HUES64 (cell line): ENCODE measurements around the gene SKIDA1.

Experiments used
- H3K27ac ChIP-seq: 2 replicates; pipeline ENCODE4 v1.7.0; 2013; ENCODE audit warnings: low read depth, low read length, inconsistent platforms
- H3K27me3 ChIP-seq: 2 replicates; pipeline ENCODE4 v1.6.1; 2013; ENCODE audit warnings: mild to moderate bottlenecking, low read length; ENCODE audit not compliant: insufficient read depth
- H3K36me3 ChIP-seq: 2 replicates; pipeline ENCODE4 v1.6.1; 2013; ENCODE audit warnings: mild to moderate bottlenecking, low read length; ENCODE audit not compliant: insufficient read depth
- H3K4me1 ChIP-seq: 2 replicates; pipeline ENCODE4 v1.6.1; 2013; ENCODE audit warnings: mild to moderate bottlenecking, low read length, moderate library complexity; ENCODE audit not compliant: insufficient read depth
- H3K4me3 ChIP-seq: 2 replicates; pipeline ENCODE4 v1.5.1; 2013; ENCODE audit warnings: mild to moderate bottlenecking, low read length, moderate library complexity
- H3K9ac ChIP-seq: 2 replicates; pipeline ENCODE4 v1.6.1; 2013; ENCODE audit warnings: mild to moderate bottlenecking, low read depth, low read length
- H3K9me3 ChIP-seq: 2 replicates; pipeline ENCODE4 v1.6.1; 2013; ENCODE audit warnings: low read depth, low read length; ENCODE audit not compliant: insufficient read depth
- WGBS: fragments of 150-250, 120-280 bp; methylation state at CpG from one replicate; pipeline ENCODE4 v1.1.7; 2013; ENCODE audit warnings: missing lambda C conversion rate; 5-methylcytosine and 5-hydroxymethylcytosine counted together

The SKIDA1 gene

DNA sequence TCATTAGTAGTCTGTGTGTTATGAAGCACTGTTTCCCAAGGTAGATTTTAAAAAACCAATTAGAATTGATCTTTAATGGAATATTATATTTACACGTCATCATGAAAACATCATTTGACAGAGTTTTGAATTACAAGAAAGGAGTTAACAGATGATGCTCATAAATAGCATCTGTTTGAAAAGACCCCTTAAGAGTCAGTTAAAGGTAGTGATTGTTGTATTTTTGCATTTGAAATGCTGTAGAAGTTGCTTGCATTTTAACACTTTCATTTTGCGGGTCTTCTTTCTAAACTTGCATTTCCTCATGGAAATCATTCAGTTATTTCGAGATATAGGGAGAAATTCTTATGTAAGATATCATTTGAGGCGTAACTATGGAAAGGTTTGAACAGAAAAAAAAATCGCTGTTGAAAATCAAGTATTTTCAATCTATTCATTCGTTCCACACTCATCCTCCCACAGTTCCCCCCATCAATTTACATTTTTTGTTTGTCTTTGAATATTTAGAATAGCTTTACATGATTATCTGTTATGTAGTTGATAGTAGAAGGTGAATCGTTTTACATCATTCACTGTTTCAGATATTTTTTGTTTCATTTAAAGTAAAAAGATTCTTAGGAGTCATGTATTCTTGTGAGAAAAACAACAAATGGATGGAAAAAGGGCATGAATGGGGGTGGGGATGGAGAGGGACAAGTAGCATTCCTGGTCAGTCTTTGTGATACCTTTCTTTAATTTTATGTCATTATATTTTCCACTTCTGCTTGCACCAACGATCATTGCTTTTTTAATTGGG is 3.0 kb upstream of the SKIDA1 start:
- Histone ChIP-seq H3K4me1 (peaks cover 65% of the 10 kb centered on the region), H3K9me3 (no peaks in the 10 kb centered on the region), H3K36me3 (no peaks in the 10 kb centered on the region), H3K4me3 (peak overlapping the region; percentile 74), H3K27ac (peak overlapping the region; percentile 100), H3K27me3 (no peaks in the 10 kb centered on the region), H3K9ac (peak overlapping the region; percentile 98)
- WGBS = 0% methylated on average over 1 of the region's 8 CpGs

DNA sequence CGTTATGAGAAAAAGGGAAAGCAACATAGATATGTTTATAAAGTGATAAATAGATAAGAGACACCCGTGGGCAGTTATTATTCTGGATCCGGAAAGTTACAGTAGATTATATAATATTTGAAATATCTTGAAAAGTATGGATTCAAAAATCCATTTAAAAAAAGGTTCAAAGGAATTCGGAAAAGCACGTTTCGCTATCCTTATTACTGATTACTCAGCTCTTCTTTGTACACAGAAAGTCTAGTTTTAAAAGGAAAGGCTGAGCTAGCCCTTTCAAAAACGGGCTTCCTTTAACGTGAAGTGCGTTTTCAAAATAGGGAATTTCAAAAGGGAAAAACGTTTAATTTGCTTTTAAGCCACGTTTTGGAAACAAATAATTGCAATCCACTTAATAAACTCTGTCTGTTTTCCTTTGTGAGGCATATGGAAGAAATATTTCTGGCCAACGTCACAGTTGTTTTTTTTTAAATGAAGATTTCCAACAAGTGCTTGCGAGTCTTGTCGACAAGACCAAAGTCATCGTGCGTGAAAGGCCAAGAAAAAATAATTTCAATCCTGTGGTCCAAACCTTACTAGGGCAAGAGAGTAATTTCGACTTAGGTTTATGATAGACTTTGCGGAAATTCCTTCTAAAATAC is 2.2 kb upstream of the SKIDA1 start:
- 4% methylated on average over 18 of the region's 18 CpGs for WGBS
- peak overlapping the region; percentile 74 for H3K4me3 ChIP-seq
- H3K27ac ChIP-seq = peak overlapping the region; percentile 100
- H3K9me3 ChIP-seq = no peaks in the 10 kb centered on the region
- H3K27me3 ChIP-seq = no peaks in the 10 kb centered on the region
- H3K9ac ChIP-seq = peak overlapping the region; percentile 98
- no peaks in the 10 kb centered on the region for H3K36me3 ChIP-seq
- H3K4me1 ChIP-seq = peaks cover 65% of the 10 kb centered on the region

DNA sequence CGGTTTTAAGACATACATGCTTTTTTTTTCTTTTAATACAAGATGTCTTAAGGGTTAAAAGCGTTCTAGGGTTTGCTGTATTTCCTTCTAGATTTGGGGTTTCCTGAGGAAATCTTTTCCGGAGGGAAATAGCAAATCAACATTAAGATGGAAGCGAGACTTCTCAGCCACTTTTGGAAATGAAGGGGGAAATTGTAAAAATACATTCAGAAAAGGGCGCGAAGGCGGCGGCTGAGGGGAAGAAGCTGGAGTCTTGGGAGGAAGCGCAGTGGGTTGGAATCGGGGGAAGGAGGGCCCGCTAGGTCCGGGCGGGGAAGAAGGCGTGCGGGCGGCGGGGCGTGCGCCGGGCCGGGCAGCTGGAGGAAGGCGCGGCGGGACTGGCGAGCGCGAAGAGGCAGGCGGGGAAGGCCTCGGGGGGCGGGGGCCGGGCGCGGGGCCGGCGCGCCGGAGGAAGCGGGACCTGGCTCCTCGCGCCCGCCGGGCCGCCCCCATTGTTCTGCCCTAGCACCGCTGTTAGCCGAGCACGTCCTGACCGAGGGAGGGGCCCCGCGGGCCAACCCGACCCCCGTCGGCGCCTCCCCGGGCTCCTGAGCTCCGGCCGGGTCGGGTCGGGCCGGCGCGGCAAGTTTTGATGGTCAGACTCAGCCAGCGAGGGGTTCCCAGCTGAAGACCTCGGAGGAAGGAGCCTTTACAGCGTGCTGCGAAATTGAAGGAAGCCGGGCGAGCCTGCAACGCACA is 1.5 kb upstream of the SKIDA1 start:
- WGBS = under 1% methylated on average over 68 of the region's 68 CpGs
- H3K27ac ChIP-seq = peak overlapping the region; percentile 100
- no peaks in the 10 kb centered on the region for H3K36me3 ChIP-seq
- peaks cover 64% of the 10 kb centered on the region for H3K4me1 ChIP-seq
- H3K9ac ChIP-seq = peak overlapping the region; percentile 98
- H3K4me3 ChIP-seq = peak overlapping the region; percentile 74
- no peaks in the 10 kb centered on the region for H3K9me3 ChIP-seq
- H3K27me3 ChIP-seq = no peaks in the 10 kb centered on the region

DNA sequence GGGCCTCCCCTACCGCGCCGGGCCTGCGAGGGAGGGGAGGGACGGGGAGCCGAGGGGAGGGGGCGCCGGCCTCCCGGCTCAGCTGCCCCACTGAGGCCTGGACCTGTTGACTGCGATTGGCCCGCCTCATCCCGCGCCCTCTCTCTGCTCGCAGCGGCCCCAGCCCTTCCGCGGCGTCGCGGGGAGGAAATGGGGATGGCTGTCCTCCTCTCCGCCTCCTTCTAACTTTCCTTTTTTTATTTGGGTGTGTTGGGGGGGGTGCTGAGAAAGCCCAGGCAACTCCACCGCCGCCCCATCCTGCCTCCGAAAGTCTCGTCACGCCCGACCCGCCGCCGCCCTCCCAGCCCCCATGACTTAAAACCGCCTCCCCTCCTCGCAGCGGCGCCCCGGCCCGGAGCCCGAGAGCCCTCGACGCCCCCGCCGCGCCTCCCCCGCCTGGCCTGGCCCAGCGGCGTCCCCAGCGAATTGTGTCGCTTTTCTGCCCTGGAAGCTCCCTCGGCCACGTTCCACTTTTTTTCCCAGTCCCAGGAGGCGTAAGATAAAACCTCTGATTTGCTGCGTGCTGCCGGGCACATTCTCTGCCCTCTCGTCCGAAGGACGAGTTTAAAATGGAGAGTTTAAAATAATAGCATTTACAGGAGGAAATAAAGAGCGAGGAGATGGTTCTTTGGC is 842 bp upstream of the SKIDA1 start:
- Histone ChIP-seq H3K9ac (peak overlapping the region; percentile 98), H3K4me1 (peaks cover 65% of the 10 kb centered on the region), H3K4me3 (peak overlapping the region; percentile 74), H3K36me3 (no peaks in the 10 kb centered on the region), H3K27ac (peak overlapping the region; percentile 100), H3K27me3 (no peaks in the 10 kb centered on the region), H3K9me3 (no peaks in the 10 kb centered on the region)
- WGBS = under 1% methylated on average over 55 of the region's 56 CpGs

DNA sequence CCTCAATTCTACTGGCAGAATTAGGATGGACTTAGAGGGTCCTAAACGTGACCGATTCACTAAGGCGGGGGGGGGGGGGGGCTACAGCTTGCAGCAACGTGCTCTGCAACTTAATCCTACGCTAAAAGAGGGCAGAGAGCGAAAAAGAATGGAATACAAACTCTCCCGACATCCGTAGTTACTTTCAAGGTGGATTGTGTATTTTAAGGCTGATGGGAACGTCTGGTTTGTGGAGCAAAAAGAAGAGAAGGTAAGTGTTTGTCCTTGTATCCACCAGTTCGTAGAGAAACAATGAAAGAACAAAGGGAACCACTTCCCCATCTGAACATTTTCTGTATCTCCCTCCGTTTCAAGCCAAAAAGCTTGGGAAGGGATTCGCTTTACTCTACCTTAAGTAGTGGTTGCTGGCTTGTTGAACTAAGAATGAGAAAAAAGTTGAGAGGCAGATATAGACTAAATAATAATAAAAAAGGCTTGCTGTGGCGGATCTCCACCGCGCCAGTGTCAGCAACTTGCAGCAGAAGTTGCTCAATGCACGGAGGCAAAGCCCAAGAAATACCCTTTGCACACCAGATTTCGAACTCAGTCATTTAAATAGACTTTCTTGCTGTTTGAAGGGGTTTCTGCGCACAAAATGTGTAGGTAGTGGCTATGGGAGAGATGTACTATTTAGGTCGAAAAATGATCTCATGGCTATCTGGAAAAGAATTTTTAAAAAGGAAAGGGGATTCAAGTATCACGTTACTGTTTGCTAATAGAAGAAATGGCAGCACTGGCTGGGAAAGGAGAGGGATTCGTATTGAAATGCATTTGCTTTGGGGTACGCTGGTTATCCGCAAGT is 736 bp downstream of the SKIDA1 start:
- peak overlapping the region; percentile 100 for H3K27ac ChIP-seq
- H3K4me1 ChIP-seq = peaks cover 61% of the 10 kb centered on the region
- peak overlapping the region; percentile 96 for H3K9ac ChIP-seq
- H3K4me3 ChIP-seq = peak overlapping the region; percentile 74
- no peaks in the 10 kb centered on the region for H3K27me3 ChIP-seq
- no peaks in the 10 kb centered on the region for H3K9me3 ChIP-seq
- under 1% methylated on average over 21 of the region's 23 CpGs for WGBS
- H3K36me3 ChIP-seq = no peaks in the 10 kb centered on the region

DNA sequence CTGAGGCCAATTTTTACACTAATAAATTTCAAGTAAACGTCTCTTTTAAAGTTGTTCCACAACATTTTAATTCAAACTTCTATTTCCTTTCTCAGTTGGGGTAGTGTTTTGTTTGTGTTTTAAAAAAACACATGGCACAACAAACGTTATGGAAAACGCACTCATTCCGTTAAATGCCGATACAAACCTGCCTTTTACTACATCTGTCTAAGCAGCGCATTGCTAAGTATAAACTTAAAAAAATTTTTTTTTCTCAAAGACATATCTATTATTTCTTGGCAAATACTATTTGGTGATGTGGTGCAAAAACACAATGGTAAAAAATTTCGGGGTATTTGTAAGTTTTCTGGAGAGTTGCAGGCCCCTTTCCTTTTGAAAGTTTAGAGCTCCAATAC is 1.4 kb downstream of the SKIDA1 start:
- Histone ChIP-seq H3K27ac (peak overlapping the region; percentile 100), H3K9me3 (no peaks in the 10 kb centered on the region), H3K36me3 (no peaks in the 10 kb centered on the region), H3K4me1 (peaks cover 61% of the 10 kb centered on the region), H3K9ac (peak overlapping the region; percentile 96), H3K4me3 (peak overlapping the region; percentile 74), H3K27me3 (no peaks in the 10 kb centered on the region)
- 4% methylated on average over 6 of the region's 7 CpGs for WGBS

DNA sequence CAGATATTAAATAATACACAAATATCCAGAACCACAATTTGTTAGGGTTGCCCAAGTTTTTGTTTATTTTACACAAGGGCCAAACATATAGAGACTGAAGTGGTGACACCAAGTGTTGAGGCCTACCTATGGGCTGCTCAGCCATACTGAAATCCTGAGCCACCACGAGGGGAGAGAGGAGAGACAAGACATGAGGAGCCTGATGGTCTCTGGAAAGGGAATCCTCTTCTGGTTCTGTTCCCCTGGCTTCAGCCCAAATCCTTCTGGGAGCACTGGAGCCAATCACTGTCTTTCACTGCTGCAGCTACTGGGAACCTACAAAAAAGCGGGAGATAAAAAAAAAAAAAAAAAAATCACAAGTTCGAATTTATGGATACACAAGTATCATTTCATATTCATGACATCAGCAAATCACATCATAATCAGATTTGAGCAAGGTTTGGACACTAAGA is 1.9 kb downstream of the SKIDA1 start:
- Histone ChIP-seq H3K9me3 (no peaks in the 10 kb centered on the region), H3K27me3 (no peaks in the 10 kb centered on the region), H3K36me3 (no peaks in the 10 kb centered on the region), H3K9ac (peak overlapping the region; percentile 96), H3K4me1 (peaks cover 61% of the 10 kb centered on the region), H3K4me3 (peak overlapping the region; percentile 74), H3K27ac (peak overlapping the region; percentile 100)
- 24% methylated on average over 3 of the region's 3 CpGs for WGBS

DNA sequence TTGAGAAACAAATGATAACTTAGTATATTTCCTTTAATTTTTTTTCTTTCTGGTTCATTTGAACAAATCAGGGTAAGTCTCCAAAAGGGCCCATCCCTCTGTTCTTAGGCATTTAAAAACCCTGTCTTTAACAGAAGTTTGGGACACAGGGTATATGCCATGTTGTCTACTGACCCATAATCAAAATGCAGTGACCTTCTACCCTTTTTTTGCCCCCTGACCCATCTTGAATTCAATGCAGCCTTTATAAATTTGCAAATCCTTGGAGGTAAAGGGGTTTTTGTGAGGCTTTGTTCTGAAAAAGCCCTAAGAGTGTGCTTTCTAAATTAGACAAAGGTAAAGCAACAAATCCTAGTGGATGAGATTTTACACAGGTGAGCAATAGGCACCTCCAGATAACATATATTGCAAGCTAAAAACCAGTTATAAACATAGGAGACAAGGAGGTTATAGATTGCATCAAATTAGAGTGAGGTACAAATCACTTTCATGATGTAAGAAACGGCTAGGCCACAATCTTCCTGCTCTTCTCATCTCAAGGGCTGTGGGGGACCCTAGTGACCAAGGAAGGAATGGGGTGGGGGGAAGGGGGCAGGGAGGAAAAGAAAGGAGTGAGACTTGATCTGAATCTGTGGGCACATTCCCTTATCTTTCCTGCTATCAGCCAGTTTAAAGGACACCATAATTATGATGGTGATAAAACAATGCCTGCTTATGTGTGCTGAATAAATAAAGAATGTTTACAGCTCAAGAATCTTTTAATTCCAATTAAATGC is 2.7 kb downstream of the SKIDA1 start:
- H3K4me1 ChIP-seq = peaks cover 58% of the 10 kb centered on the region
- H3K9ac ChIP-seq = peak overlapping the region; percentile 96; the same call in 1 of the 2 replicates
- peak overlapping the region; percentile 100 for H3K27ac ChIP-seq
- H3K27me3 ChIP-seq = no peaks in the 10 kb centered on the region
- H3K4me3 ChIP-seq = 0 out of 2 replicates have a peak overlapping the region, but pooled peaks have one; percentile 74
- H3K9me3 ChIP-seq = no peaks in the 10 kb centered on the region
- H3K36me3 ChIP-seq = no peaks in the 10 kb centered on the region
- WGBS = 60% methylated on average over 1 of the region's 1 CpG

DNA sequence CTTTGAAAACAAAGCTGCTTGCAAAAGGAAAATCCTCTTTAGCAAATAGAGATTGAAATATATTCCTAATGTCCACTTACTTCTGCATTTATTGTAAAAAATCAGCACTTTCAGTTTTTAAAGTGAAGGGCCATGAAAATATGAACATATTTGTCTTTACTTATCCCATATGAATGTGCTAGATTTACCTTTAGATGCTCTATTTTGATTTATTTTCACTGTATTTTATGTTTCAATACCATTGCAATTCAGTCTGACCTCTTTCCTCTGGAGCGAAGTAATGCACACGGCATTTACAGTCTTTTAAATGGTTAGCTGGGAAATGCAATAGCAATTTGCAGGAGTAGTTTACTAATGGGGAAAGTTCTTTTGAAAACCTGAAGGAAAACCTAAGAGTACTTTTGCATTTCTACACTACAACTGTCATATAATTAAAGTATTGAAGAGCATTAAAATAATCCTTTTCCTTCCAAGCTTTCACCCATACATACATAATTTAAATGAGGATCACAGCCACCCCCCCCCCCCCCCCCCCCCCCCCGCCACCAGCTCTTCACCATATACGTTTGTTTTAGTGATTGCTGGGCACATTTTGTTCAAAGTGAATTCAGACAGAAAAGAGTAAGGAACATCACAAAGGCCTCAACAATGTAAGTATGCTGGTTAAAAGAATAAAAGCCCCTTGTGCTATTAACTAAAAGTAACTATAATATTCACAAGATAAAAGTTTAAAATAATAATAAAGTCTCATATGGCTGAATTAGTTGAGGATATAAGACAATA is 3.5 kb downstream of the SKIDA1 start:
- 48% methylated on average over 2 of the region's 4 CpGs for WGBS
- Histone ChIP-seq H3K9ac (peak overlapping the region; percentile 96; the same call in 1 of the 2 replicates), H3K27ac (peak overlapping the region; percentile 100), H3K9me3 (no peaks in the 10 kb centered on the region), H3K4me1 (peaks cover 55% of the 10 kb centered on the region), H3K4me3 (peak overlapping the region; percentile 23), H3K27me3 (no peaks in the 10 kb centered on the region), H3K36me3 (no peaks in the 10 kb centered on the region)
